HUDEP-2 (cell line): ENCODE data around the gene NRM.

Source experiments
- DNase-seq, 76 experiments: peaks; one replicate each; lab custom pipeline; 2025; ENCODE audit not compliant: unreplicated experiment in 76 of 76; lab: John Stamatoyannopoulos, UW

Gene NRM

DNA sequence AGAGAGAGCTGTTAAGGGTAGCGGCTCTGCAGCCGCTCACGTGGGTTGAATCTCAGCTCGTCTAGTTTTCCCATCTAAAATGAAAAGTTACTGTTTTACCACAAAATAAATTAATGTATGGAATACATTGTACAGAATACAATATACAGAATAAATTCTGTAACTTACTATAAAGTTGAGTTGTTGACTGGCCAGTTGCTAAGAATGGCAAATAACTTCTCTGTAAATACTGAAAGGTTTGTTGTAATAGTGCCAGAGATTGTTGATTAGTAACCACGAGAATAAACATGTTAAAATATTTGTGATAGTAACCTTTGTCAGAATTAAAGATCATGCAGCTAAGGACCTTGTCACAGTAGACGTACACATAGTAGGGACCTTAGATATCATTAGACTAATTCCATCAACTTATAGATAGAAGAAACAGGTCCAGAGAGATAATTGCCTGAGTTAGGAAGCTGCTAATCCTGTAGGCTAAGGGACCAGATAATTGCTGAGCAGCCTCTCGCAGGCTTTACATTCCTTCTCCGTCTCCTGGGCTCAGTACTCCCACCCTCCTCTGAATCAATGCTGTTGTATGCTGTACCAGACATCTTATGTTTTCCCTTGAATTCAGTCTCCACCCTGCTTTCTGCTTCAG, 544 bp upstream of the NRM start:
- DNase-seq: no peak

DNA sequence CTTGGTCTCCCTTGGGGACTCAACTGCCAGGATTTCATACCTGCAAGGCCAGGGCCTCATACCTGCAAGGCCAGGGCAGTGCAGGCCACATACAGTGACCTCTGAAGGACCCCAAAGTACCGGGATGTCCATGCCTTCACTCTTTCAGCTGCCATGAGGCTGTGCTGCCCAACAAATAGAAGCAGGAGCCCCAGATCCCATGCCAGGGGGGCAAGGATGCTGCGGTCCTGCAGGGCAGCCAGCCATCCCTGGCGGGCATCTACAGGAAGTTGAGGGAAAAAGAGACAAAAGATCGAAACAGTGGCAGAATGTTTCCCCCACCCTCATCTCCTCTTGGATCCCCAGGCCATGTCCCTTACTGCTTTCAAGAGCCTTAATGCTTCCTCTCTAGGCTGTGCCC, 799 bp downstream of the NRM start:
- DNase-seq: no peak

DNA sequence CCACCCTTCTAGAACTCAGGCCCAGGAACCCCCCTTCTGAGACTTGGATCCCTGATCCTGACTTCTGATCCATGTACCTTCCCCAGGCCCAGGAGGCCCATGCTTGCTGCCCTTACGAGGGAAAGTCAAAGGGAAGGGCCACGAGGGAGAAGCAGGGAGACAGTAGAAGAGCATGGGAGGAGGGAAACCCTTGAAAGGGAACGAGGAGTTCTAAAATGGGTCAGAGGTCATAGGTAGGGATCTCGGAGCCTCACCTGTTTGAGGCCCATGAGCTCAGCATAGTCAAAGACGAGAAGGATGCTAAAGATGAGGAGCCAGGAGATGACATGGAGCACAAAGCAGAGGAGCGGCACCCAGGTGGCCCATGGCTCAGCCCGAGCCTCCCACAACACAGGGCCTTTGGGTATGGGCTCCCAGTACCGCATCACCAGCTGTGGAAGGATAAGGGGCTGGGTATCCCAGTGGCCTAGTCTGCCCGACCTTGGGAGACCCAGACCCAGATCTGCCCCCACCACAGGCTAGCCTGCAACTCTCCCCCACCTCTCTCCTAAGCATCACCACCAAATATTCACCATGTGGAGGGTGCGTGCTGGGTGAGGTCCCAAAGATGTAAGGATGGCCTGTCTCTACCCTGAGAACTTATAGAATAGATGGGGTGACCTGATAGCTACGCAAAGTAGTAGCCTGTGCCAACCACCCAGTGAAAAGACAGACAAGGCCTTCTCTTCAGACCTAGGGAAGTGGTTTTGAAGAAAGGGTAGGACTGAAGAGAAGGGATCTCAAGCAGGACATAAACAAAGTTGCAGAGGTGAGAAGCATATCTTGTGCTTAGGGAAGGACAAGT, 1.5 kb downstream of the NRM start:
- DNase-seq: no peak

DNA sequence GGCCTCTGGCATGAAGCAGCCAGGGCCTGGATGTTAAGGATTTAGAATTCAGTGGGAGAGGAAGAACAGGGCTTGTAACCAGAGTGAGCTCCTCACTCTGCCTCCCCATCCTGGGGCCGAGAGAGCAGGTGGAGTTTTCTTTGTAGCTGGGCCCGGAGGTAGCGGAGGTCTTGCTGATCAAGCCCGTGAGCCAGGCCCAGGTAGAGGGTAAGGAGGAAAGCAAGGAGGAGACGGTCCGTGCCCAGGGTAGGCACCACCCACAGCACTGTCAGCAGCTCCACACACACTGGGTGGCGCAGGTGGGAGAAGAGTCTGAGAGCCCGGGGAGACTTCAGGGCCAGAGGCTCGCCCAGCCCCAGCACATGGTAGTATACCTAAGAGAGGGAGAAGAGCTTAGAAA, 2.2 kb downstream of the NRM start:
- no peak for DNase-seq

DNA sequence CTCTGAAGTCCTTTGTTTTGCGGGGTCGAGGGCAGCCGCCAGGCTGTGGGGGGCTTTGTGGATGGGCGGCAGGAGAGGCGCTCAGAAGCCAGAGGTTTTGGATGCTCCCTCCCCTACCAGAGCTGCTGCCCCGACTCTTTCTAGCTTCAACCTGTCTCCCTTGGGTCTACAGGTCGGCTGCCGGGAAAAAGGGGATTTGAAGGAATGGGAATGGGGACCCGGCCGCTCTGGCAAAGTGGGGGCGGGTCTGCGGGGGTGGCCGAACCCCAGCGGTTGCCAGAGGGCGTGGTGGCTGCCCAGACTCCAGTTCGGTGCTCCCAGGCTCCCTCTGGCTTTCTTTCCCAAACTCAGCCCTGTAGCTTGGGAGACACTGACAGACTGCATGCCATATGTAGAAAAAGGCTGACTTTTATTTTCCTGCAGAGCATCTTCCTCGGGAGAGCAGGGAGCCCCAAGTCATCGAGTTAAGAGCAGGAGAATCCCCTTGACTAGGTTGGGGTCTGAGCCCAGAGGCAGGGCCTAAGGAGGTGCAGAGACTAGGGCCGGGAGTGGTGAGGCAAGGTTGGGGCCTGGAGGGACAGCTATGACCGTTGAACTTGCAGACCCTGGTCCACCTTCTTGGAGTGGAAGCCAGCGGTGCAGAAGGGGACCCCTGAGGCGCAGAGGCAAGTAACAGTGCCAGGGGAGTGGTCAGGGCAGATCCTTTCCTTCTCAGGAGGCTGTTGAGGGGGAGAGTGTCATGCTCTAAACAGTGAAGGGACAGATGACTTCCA, 2.9 kb downstream of the NRM start:
- DNase-seq: no peak

DNA sequence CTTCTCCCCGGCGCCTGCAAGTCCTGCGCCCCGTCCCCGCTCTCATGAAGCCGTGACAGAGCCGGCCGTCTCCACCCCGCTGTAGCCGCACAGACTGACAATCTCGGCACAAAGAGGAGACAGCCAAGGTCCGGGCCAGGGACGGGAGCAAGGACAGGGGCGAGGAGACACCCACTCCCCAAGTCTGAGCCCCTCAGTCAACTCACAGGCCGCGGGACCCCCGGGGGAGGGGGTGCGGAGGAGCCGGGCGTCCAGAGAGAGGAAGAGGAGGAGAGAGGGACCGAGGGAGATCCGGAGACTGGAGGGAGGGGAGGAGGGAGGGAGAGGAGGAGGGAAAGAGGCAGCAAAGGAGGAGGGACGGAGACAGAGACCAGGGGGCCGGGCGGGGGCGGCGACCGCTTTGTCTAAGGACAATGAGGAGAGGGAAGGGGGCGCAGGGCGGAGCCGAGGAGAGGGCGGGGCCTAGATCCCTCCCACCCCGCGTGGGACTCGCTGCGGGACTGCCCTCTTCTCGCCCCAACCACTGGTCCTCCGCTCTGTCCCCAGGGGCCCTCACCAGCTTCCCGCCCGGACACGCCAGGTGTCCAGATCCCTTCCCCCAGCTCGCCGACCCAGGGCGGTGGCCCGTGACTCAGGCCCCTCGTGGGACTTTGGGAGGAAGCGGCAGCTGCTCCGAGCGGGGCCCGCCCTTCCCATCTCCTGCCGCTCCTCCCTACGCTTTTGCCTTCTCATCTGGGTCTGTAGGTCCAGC, 3.7 kb downstream of the NRM start:
- DNase-seq: peak in 61 of 76 experiments; percentile 14 to 82 (median 59)

DNA sequence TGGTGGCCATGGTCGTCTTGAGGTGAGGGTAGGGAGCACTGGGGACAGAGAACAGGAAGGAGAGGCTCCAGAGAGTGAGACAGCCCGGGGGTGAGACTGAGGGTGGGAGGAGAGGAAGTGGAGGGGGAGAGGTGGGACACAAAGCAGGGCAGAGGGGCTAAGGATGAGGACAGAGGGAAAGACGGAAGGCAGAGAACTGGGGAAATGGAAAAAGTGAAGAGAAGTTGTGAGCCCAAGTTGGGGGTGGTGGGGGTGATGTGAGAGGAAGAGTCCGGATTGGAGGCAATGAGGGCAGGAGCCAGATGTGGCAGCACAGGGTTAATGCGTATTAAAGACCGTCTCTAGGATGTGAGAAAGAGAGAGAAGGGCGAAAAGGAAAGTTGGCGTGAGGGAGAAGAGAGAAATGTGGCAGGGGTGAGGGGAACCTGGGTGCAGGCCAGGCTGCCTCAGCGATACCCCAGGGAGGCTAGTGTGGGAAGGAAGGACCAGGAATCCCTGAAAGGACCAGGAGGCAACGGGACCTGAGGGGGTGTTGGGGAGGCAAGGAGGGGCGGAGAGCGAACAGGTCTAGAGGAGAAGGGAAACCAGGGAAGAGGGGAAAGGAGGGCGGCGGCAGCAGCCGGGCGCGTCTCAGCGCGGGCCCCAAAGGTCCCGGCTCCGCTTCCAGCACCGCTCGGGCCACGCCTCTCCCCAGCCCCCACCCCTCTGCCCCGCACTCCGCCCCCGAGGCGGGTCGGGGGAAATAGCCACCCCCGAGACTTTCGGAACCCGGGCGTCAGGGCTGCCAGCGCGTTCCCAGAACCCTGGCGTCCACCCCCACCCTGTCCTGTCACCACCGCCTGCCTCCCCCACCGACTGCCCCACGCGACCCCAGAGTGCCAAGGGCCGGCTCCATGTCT, 4.5 kb downstream of the NRM start, which contains the start of gene PPP1R18:
Gene PPP1R18 (minus strand): TSS at position 637 of the 899 bp plus-strand sequence. CDS start 627 bp downstream, at position 10.
- peak in 9 of 76 experiments; percentile 17 to 49 (median 29) for DNase-seq

DNA sequence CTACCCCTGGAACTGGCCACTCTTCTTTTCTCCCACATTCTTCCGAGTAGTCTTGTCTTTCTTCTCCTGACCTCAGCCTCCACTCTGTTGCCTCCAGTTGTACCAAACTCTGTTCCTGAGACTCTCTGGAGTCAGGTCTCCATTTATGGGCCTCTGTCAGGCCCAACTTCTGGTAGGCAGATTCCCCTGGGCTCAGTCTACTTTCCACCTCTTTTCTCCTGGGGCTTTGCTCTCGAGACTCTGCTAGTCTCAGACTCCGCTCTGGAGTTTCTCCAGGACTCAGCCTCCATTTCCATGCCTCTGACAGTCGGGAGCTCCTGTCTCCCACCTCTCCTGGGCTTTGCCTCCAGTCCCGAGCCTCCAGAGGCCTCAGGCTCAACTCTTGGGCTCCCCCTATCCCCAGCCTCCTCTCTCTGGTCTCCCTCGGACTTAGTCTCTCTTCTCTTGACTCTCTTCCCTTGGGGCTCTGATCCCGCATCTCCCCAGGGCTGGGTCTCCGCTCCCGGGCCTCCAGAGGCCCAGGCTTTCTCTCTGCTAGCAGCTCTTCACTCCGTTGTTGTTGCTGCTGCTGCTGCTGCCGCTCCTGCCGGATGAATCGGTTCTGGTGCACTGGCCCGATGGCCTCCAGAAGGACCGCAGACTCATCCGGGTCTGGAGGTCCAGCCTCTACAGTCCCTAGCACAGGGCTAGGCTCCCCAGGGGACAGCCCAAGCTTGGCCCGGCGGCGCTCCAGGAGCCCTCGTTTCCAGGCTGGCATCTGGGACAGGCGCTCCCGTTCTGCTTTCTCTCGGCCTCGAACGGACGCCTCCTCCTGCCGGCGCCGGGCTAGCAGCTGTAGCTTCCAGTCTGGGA, 5.4 kb downstream of the NRM start:
- DNase-seq: no peak

DNA sequence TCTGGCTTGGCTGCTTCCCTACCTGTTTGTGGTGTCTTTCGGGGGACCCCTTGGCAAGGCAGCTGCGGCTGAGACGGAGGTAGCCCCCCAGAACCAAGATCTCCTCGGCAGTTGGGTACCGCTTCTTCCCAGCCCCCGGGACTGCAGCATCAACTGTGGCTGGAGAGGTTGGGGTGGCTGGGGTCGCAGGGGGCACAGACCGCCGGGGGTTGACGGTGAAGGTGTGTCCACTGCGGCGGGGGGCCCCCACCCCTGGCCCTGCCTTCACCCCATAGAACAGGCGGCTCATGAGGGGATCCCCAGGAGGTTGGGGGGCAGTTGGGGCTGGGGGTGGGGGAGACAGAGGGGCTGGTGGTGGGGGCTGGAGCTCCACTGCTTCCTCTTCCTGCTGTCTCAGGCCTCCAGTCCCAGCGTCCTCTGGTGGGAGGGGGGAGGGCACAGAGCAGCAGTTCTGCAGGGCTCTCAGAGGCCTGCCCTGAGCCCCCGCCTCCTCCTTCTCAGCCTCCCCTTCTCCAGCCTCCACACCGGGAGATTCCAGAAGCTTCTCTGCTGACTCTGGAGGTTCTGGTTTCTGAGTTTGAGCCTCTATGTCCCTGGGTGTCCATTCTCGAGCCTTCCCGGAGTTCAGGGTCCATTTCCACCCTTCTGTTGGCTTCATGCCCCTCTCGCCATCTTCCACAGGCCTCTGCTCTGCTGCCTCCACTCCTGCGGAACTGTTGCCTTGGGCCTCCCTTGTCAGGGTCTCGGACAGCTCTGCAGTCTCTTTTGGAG, 6.2 kb downstream of the NRM start:
- no peak for DNase-seq

DNA sequence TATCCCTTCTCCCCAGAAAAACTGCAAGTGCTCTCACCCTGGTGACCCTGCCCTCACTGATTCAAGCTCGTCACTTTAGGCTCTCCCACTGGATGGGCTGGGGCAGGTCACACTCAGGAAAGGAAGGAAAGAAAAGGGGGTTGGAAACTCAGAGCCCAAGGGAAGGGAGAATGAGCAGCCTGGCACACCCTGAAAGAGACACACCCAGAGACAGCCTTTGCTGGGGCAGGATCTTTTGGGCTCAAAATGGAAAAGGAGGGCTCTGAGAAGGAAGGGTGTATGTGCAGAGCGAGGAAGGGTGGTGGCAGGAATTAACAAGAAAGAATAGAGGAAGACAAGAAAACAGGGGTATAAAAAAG, 6.8 kb downstream of the NRM start:
- no peak for DNase-seq

DNA sequence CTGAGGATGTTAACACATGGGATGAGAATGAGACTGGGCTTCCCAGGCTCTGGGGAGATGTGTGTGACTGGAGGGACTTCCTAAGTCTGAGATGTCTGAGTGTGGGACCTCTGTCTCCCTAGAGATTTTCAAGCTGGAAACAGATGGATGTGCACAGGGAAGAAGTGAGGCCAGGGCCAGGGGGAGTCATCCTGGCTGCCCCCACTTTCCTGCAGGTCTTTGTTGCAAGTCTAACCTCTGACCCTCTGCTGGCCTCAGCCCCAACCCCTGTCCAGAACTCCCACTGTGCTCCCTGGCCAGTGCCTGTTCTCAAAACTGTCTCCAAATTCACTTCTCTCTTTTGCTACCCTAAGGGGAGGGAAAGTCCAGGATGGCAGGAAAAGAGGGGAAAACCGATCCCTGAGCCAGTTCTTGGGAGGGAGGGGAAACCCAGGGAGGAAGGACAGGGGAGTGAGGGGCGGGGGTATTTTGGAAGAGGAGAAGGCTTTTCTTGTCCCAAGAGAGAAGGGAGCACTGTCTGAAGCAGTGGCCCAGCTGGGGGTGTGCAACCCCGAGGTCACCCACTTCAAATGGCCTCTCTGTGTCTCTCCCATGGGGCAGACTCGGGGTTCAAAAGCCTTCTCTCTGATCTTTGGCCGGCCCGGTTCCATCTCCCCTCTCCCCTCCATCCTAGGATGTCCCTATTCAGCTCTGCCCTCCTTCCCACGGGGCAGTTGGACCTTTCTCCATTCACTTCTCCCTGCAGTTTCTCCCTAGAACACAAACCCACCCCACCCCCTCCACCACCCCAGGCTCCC, 7.4 kb downstream of the NRM start:
- no peak for DNase-seq

DNA sequence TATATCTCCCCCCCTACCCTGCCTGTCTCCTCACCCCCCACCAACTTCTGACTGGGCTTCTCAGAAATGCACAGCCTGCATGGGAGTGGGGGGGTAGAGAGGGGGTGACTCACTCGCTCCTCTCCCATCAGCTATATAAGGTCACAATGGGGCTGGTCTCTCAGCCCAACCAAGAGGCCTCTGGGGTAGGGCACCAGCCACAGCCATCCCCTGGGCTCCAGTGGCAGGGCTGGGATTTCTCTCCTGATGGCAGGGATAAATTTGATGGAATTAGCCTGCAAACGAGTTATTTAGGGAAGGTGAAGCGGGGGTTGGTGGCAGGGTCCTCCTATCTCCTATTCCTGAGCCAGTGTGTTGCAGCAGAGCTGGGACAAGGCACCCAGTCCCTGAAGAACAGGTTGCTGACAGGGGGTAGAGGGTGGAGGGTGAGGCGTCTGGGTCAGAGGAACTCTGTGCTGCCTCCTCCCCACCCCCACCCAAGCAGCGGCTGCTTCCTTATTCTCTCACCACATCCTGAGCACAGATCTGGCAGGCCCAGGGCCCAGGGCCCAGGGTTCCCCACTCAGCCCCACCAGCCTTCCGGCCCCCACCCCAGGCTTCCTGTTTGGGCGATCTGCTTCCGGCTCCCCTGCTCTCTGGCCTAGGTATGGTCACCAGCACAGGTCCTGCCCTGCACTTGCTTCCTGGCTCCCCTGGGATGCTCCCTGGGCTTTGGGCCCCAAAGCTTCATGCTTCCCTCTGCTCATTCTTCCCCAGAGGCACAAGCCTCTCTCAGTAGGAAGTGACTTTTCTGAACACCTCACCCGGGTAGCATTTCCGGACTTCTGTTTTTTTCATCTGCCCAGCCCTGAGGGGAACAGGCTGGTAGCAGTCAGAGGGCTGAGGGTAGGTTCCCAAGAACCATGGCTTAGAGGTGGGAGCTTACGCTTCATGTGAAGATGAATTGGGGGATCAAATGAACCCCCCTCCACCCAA, 8.4 kb downstream of the NRM start:
- DNase-seq: peak in 51 of 76 experiments; percentile 9 to 64 (median 35)

DNA sequence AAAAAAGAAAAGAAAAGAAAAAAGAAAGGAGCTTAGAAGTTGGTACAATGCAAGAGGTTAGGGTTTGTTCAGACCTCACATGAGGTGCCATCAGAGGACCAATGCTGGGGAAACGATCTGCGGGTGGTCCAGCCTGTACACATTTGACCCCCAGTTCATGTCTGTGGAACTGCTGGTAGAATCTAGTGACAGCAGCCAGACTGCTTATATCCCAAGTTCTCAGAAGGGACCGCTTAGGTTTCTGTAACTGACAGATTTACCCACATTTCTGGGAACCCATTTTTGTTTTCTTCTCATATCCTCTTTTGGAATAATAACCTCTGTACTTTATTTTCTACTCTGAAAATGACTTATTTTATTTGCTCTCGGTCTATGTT, 9.0 kb downstream of the NRM start:
- DNase-seq: no peak

DNA sequence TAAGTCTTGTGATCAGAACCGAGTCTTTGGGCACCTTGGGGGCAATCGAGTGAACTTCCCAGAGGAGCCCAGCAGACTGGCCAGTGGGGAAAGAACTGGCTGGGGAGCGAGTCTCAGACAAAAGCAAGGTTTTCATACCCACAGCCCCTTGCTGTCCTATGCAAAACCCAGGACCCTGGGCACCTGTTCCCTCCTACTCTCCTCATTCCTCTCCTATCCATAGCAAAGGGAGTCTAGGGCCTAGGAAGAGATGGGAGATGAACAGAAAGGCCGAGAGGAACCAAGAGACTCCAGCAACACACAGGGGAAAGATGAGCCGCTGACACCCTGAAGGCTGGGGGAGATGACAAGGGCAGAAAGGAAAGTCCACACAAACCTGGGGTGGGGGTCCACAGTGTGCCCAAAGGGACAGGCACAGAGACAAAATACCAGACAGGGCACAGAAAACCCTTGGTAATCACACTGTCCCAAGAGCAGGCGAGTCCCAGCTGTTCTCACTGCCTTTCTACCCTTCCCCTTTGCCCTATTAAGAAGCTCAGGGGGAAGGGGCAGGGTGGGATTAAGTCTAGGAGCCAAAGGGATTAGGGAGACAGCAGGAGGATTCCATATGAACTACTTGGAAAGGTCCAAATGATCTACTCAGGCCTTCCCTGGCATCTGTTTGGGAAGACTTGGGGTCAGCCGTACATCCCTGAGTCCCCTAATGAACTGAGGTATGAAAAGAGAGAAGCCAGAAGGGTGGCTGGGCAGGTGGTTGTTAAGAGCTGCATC, 10.8 kb downstream of the NRM start:
- no peak for DNase-seq

DNA sequence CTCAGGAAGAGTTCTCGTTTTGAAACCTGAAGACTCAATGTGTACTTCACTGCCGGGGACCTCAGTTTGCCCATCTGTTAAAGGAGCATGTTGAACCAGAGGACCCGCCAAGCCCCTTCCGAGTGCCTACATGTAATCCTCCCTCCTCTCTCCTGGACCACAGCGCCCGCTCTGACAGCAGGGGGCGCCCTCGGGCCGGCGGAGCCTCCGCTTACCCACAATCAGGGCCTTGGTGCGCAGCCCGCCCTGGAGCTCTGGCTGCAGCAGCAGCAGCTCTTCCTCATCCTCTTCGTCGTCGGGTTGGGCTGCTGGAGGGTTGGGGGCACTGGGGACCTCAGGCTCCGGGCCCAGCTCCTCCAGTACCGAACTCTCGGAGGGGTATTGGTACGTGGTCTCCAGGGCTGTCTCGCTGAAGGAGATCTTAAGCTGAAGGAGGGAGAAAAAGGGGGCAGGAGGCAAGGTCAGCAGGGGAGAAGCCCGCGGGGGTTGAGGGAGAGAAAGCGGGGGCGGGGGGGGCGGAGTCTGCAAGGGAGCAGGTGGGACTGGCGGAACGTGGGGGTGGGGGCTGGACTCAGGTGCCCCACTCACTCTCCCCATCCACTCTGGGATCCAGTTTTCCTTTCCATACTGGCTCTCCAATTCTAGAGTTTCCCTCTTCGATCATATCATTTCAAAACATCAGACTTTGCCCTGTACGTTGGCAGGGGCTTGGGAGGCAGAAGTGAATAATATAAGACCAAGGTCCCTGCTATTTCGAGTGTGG, 11.6 kb downstream of the NRM start:
- peak in 72 of 76 experiments; percentile 28 to 96 (median 80) for DNase-seq
